Adipocyte (in vitro differentiated cells): ENCODE measurements around the gene GPR149.
"Not testable (repeated sequence)": the region's sequence is repeated elsewhere in the genome, so short reads cannot be mapped to it uniquely, and the experiment has no call there.

ENCODE experiments used
- DNase-seq: peaks from one replicate; pipeline ENCODE4 v3.0.0-alpha.2; 2015; ENCODE audit warnings: low read depth
- H3K27me3 ChIP-seq: replicated peaks from 2 replicates; pipeline ENCODE4 v1.7.0; 2013; ENCODE audit warnings: mild to moderate bottlenecking, low read length, moderate library complexity; ENCODE audit not compliant: control insufficient read depth, insufficient read depth
- H3K36me3 ChIP-seq: 2 replicates; pipeline ENCODE4 v1.7.0; 2013; ENCODE audit warnings: low read length, mild to moderate bottlenecking, moderate library complexity; ENCODE audit not compliant: control insufficient read depth, insufficient read depth, severe bottlenecking
- H3K4me1 ChIP-seq: 2 replicates; pipeline ENCODE4 v1.7.0; 2013; ENCODE audit warnings: mild to moderate bottlenecking, low read length, moderate library complexity; ENCODE audit not compliant: control insufficient read depth, insufficient read depth
- H3K4me3 ChIP-seq: 2 replicates; pipeline ENCODE4 v1.7.0; 2013; ENCODE audit warnings: mild to moderate bottlenecking, low read length, moderate library complexity
- H3K9ac ChIP-seq: 2 replicates; pipeline ENCODE4 v1.7.0; 2013; ENCODE audit warnings: mild to moderate bottlenecking, low read length, moderate library complexity
- H3K9me3 ChIP-seq: 2 replicates; pipeline ENCODE4 v1.7.0; 2013; ENCODE audit warnings: mild to moderate bottlenecking, low read length, moderate library complexity; ENCODE audit not compliant: control insufficient read depth

GPR149 gene

GRCh38 chr3:154430014-154430413, at the start of gene GPR149:
GPR149 (minus strand) TSS chr3:154430190; CDS start chr3:154429615, 575 bp downstream.
- no peak within 1 kb of the TSS for H3K9ac ChIP-seq
- peaks cover 14% of the 10 kb centered on the region for H3K4me1 ChIP-seq
- peaks cover 34% of the 10 kb centered on the region for H3K27me3 ChIP-seq
- H3K36me3 ChIP-seq: no peaks in the 10 kb centered on the region
- no peak for DNase-seq
- H3K9me3 ChIP-seq: no peaks in the 10 kb centered on the region
- peak within 1 kb of the TSS; percentile 73 for H3K4me3 ChIP-seq

GRCh38 chr3:154473769-154474168, 43.8 kb upstream of the GPR149 start:
- no peaks in the 10 kb centered on the region for H3K36me3 ChIP-seq
- no peaks in the 10 kb centered on the region for H3K4me1 ChIP-seq
- no peak overlapping the region for H3K9ac ChIP-seq
- H3K4me3 ChIP-seq: no peak overlapping the region
- H3K27me3 ChIP-seq: no peaks in the 10 kb centered on the region
- H3K9me3 ChIP-seq: peaks cover 9% of the 10 kb centered on the region
- DNase-seq: no peak

- H3K9me3 ChIP-seq: peaks cover 9% of the 10 kb centered on the region
- no peaks in the 10 kb centered on the region for H3K27me3 ChIP-seq
- H3K36me3 ChIP-seq: no peaks in the 10 kb centered on the region
- no peak for DNase-seq
- no peak overlapping the region for H3K4me3 ChIP-seq
- no peaks in the 10 kb centered on the region for H3K4me1 ChIP-seq
- no peak overlapping the region for H3K9ac ChIP-seq
These were observed 39.6 kb upstream of the GPR149 start for GRCh38 chr3:154469585-154469984.

GRCh38 chr3:154464440-154465190, 34.6 kb upstream of the GPR149 start:
- no peaks in the 10 kb centered on the region for H3K4me1 ChIP-seq
- H3K4me3 ChIP-seq: no peak overlapping the region
- DNase-seq: no peak
- H3K27me3 ChIP-seq: no peaks in the 10 kb centered on the region
- H3K9ac ChIP-seq: no peak overlapping the region
- no peaks in the 10 kb centered on the region for H3K9me3 ChIP-seq
- H3K36me3 ChIP-seq: no peaks in the 10 kb centered on the region

- H3K4me3 ChIP-seq: no peak overlapping the region
- H3K4me1 ChIP-seq: no peaks in the 10 kb centered on the region
- H3K9me3 ChIP-seq: peaks cover 4% of the 10 kb centered on the region
- H3K36me3 ChIP-seq: no peaks in the 10 kb centered on the region
- DNase-seq: no peak
- no peaks in the 10 kb centered on the region for H3K27me3 ChIP-seq
- H3K9ac ChIP-seq: no peak overlapping the region
These were observed 28.6 kb upstream of the GPR149 start for GRCh38 chr3:154458560-154458959.

- H3K27me3 ChIP-seq, H3K9ac ChIP-seq, DNase-seq, H3K4me3 ChIP-seq, H3K9me3 ChIP-seq, H3K4me1 ChIP-seq, H3K36me3 ChIP-seq: not testable (repeated sequence)
These were observed 9.1 kb upstream of the GPR149 start for GRCh38 chr3:154439081-154439480.

GRCh38 chr3:154431043-154431442, 1.1 kb upstream of the GPR149 start:
- H3K9me3 ChIP-seq: no peaks in the 10 kb centered on the region
- H3K36me3 ChIP-seq: no peaks in the 10 kb centered on the region
- peaks cover 34% of the 10 kb centered on the region for H3K27me3 ChIP-seq
- no peak overlapping the region for H3K4me3 ChIP-seq
- no peak overlapping the region for H3K9ac ChIP-seq
- no peak for DNase-seq
- H3K4me1 ChIP-seq: peaks cover 14% of the 10 kb centered on the region

- Histone ChIP-seq H3K27me3 (peaks cover 34% of the 10 kb centered on the region), H3K4me3 (peak overlapping the region; percentile 73)
These were observed 1.4 kb downstream of the GPR149 start for GRCh38 chr3:154428286-154429206.

GRCh38 chr3:154427685-154428285, 2.2 kb downstream of the GPR149 start:
- no peak for DNase-seq
- no peaks in the 10 kb centered on the region for H3K9me3 ChIP-seq
- peaks cover 34% of the 10 kb centered on the region for H3K27me3 ChIP-seq
- peak overlapping the region; percentile 73 for H3K4me3 ChIP-seq
- H3K36me3 ChIP-seq: no peaks in the 10 kb centered on the region
- H3K9ac ChIP-seq: no peak overlapping the region
- peaks cover 14% of the 10 kb centered on the region for H3K4me1 ChIP-seq

More at GRCh38 chr3:154428286-154429206, 1.4 kb downstream of the GPR149 start:
- Histone ChIP-seq H3K9me3 (no peaks in the 10 kb centered on the region), H3K36me3 (no peaks in the 10 kb centered on the region), H3K9ac (no peak overlapping the region), H3K4me1 (peaks cover 14% of the 10 kb centered on the region)
- peak; percentile 1 for DNase-seq

GRCh38 chr3:154422694-154423093, 7.3 kb downstream of the GPR149 start:
- H3K9ac ChIP-seq: no peak overlapping the region
- H3K36me3 ChIP-seq: no peaks in the 10 kb centered on the region
- DNase-seq: no peak
- no peak overlapping the region for H3K4me3 ChIP-seq
- H3K27me3 ChIP-seq: peaks cover 6% of the 10 kb centered on the region
- H3K9me3 ChIP-seq: peaks cover under 1% of the 10 kb centered on the region
- H3K4me1 ChIP-seq: no peaks in the 10 kb centered on the region

GRCh38 chr3:154421083-154421482, 8.9 kb downstream of the GPR149 start:
- Histone ChIP-seq H3K9me3 (peaks cover 4% of the 10 kb centered on the region), H3K4me1 (no peaks in the 10 kb centered on the region), H3K27me3 (no peaks in the 10 kb centered on the region), H3K36me3 (no peaks in the 10 kb centered on the region), H3K4me3 (no peak overlapping the region), H3K9ac (no peak overlapping the region)
- peak; percentile 42 for DNase-seq
